EH (cell line): ENCODE measurements around the gene CHST12.
A peak's percentile ranks its signal among the peaks of the same experiment; 100 is the strongest.
"Not testable (repeated sequence)": the region's sequence is repeated elsewhere in the genome, so short reads cannot be mapped to it uniquely, and the experiment has no call there.

ENCODE experiments used
- DNase-seq: peaks from one replicate; pipeline ENCODE4 v3.0.0-alpha.2; 2015; ENCODE audit warnings: low read depth

CHST12 gene

DNA sequence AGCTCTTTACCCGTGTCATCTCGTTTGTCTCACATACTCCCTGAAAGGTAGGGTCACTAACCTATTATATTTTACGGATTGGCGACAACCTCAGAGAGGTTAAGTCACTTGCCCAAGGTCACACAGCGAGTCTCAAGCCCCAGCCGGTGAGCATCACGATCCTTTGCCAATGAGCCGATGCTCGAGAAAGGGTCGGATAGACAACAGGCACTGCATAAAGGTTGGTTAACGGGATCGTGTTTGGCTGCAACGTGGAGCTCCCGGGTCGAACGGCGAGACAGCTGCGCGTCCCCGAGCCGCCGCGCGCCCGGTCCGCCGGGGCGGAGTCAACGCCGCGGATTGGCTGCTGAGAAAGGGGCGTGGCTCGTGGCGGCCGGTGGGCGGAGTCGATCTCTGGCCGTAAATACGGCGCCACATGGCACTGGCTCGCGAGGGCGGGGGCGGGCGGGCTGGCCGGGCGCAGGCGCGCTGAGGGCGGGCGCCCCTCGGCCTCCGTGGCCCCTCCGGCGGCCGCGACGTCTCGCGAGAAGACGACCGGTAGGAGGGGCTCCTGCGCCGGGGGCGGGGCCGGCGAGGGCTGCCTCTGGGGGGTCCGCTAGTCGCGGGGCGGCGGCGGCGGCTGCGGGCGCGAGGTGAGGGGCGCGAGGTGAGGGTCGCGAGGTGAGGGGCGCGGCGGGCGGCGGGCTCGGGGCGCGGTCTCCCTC, at the start of gene CHST12:
TSS of gene CHST12 (plus strand) at position 598 of the 704 bp plus-strand sequence. CDS start 29,029 bp downstream, outside the sequence.
- peak; percentile 94 for DNase-seq

DNA sequence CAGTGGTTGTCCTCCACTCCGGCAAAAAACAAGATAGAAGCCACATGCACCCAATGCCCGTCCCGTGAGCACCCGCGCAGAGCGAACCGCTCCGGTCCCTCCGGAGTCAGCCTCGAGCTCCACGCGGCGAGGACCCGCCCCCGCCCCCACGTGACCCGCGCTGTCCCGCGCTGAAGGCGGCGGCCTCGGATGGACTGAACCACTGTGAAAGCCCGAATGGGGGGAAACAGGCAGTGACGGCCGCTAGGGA, 49.5 kb upstream of the CHST12 start:
- peak; percentile 87 for DNase-seq

DNA sequence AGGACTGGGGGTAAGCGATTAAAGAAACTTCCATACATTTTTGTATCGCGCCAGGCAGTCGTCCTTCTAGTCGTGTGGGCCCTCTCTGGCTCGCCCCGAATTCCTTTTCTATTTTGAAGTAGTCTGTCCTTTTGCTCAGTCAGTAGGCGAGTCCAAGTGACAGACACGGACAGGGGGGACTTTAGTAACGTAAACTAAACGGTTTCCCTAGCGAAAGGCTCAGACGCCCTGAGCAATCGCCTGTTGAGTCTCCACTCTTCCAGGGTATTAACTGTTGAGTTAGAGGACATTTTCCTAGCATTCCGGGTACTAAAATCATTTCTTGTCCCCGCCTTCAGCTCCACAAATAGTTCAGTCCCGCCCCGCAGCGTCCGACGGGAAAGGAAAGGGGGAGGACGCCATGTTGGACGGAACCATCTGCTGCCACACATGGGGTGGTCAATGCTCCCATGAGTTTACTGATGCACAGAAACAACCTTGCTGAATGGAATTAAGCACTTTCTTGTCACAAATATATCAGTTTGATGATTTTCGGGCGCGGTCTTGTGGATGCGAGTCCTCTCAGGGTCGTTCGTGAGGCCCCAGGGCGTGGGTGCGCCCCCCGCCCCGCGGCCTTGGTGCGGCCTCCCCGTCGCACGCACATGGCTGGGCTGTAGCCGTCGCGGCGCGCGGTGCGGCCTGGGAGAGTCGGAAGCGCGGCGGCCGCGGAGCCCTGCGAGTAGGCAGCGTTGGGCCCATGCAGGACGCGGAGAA, 49.0 kb upstream of the CHST12 start, which contains the start of gene EIF3B:
TSS of gene EIF3B (plus strand) at position 642 of the 753 bp plus-strand sequence. CDS start at position 737, 95 bp downstream.
- peak; percentile 91 for DNase-seq

DNA sequence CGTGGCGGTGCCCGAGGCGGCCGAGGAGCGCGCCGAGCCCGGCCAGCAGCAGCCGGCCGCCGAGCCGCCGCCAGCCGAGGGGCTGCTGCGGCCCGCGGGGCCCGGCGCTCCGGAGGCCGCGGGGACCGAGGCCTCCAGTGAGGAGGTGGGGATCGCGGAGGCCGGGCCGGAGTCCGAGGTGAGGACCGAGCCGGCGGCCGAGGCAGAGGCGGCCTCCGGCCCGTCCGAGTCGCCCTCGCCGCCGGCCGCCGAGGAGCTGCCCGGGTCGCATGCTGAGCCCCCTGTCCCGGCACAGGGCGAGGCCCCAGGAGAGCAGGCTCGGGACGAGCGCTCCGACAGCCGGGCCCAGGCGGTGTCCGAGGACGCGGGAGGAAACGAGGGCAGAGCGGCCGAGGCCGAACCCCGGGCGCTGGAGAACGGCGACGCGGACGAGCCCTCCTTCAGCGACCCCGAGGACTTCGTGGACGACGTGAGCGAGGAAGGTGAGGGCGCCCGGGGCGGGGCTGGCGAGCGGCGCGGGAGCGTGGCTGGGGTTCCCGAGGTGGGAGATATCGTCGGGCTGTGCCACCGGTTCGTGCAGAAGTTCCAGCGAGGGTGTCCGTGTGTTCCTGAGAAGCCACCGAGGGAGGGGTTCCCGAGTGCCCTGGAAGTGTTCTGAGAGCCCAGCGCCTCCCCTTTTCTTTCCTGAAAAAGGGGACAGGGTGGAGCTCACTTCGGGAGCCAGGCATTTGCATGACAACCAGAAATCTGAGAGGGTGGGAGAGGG, 48.3 kb upstream of the CHST12 start:
- peak; percentile 38 for DNase-seq

DNA sequence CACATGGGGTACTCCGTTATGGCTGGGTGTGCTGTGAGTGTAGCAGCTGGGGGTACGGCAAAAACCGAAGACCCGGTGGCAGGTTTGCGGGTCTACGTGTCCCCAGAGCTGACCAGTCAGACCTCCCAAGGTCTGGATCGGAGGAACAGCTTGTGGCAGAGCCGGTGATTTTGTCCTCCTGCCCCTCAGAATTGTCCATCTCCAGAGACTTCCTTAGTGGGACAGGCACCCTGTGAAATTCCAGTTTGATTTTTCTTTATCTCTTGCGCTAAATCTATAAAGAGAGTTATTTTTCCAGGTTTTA, 47.8 kb upstream of the CHST12 start:
- DNase-seq, result peak; percentile 28

DNA sequence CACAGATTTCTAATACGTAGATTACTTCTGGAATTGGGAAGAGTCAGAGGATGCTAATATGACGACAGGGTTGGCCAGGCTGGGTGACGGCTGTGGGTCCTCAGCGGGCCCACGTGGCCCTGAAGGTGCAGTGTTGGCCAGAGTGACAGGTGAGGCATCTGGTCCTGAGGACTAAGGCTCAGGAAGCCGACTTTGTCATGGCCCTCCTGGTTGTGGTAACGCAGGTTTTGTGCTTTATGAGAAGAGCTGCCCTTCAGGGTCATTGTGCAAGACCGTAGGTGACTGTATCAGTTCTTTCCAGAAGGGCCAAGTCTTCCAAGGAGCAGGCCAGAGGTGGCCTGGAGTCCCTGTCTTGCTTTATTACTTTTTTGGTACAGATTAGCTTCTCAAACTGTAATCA, 46.2 kb upstream of the CHST12 start:
- no peak for DNase-seq

DNA sequence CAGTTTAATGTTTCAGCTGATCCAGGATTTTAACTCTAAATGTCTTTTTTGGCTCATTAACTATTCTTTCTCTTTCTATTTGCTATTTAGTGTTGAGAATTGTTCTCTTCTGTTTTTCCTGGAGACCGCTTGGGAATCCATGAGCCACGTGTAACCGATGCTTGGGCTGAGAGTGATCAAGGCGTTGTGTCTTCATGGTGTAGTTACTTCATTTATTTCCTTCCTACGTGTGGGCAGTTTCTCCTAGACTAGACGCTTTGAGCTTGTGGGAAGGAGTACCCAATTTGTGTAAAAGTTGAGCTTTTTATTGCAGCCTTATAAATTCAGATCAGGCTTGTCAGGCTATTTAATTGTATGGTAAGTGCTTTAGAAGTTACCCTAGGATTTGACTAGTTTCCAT, 45.8 kb upstream of the CHST12 start:
- DNase-seq, result no peak

DNA sequence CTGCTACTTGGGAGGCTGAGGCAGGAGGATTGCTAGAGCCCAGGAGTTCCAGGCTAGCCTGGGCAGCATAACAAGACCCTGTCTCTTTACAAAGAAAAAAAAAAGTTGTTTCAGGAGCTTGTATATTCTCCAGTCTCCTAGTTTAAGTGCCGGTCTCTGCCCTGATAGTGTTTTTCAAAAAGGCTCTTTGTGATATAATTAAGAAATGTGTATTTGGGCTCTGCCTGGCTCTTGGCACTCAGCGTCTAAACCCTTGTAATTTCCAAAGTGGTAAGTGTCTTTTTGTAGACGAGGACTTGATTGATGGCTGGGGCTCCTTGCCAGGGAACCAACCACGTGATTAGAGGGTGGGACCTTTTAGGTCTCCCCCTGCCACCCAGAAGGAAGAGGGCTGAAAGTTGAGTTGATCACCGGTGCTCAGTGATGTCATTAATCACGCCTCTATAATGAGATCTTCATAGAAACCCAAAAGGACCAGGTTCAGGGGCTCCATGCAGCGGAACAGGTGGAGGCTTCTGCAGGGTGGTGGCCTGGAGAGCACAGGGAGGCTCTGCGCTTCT, 44.4 kb upstream of the CHST12 start:
- no peak for DNase-seq

DNA sequence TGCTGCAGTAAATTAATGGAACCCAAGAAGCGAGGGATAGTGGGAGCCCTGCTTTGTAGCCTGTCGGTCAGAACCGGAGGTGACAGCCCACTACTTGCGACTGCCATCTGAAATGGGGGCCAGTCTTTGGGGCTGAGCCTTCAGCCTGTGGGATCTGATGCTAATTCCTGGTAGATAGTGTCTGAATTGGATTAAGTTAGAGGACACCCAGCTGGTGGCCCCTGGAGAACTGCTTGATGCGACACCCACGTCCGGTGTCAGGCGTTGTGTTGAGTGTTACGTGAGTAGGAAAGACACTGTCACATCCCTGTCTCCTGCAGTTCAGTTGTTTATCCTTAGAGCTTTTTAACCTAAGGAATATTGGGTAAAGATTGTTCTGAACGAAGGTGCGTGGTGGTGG, 43.8 kb upstream of the CHST12 start:
- DNase-seq, result no peak

DNA sequence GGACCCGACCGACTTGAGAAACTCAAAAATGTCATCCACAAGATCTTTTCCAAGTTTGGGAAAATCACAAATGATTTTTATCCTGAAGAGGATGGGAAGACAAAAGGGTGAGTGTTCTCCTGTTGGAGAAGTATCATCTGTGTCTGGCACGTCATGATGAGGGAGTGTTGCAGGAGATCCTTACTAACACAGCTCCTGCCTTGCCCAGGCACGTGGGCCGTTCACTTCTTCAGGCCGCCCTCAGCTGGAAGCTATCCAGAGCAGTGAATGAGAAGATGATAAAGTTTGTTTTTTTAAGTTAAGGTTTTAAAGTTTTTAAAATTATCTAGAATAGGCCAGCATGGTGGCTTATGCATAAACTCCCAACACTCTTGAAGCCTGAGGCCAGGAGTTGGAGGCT, 42.6 kb upstream of the CHST12 start:
- DNase-seq, result no peak

DNA sequence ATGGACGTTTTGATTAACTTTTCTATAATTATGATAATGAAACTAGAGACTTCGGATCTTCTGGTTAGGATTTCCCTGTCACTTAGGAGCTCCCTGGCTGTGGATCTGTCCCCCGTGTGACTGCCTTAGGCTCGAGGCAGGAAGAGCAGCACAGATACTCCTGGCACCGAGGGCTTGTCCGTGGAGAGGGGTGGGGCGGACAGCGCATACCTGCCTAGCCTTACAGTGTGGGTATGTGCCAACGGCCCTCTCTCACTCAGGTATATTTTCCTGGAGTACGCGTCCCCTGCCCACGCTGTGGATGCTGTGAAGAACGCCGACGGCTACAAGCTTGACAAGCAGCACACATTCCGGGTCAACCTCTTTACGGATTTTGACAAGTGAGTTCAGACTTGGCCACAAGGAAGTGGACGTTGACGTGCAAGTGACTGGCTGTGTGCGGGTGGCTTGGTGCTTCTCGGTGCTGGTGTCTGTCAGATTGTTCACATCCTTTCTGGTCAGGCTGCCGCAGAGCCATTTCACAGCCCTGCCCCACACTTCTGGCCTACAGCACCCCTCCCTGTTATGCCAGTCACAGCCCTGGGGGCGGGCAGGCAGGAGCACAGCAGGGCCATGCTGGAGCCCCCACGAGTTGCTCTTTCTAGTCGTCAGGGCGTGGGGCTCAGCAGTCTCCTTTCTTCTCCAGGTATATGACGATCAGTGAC, 40.9 kb upstream of the CHST12 start:
- no peak for DNase-seq

DNA sequence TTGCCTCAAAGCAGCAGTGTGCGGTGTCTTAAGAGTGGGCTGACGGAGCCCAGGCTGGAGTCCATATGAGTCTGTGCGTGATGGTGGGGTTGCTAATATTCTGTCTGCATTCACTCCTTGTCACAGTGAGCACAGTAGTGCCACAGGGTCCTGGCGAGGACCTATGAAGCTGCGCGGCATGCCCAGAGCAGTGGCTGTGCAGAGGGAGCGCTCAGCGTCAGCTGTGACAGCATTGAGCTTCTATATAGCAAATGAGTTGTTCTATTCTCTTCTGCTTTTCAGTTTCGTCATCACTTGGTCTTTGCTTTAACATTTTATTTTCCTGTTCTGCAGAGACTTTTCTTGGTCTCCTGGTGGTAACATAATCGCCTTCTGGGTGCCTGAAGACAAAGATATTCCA, 34.3 kb upstream of the CHST12 start:
- no peak for DNase-seq

DNA sequence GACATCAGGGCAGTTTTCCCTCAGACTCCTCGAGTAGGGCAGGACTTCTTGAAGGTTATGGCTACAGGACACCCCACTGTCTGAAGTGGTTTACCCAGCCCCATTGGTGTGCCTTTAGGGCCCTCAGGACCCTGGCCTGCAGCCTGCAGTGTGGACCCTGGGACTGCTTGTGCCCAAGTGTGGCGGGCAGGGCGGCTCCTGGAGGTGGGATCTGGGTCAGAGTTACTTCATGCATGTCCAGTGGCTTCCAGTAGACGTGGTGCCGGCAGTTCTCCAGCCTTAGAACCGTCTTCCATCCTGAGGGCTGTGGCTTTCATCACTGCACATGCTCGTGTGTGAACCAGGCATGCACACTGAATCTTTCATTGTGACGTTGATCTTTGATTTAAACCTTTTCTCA, 32.1 kb upstream of the CHST12 start:
- DNase-seq, result no peak

DNA sequence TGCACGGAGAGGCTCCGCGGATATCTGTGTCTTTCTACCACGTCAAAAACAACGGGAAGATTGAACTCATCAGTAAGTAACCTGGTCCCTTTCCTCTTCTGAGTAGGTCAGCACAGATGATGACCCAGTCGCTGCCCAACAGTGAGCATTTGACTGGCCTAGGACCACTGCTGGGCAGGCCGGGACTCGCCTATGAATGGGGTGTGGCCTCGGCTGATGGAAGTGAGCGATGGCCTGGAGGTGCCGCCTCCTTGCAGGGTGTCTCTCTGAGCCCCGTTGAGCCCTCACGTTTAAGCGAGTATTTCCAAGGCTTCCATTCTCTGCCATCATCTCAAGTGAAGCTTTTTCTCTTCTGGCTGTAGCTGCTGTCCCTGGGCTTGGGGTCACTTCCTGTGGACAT, 30.7 kb upstream of the CHST12 start:
- no peak for DNase-seq

DNA sequence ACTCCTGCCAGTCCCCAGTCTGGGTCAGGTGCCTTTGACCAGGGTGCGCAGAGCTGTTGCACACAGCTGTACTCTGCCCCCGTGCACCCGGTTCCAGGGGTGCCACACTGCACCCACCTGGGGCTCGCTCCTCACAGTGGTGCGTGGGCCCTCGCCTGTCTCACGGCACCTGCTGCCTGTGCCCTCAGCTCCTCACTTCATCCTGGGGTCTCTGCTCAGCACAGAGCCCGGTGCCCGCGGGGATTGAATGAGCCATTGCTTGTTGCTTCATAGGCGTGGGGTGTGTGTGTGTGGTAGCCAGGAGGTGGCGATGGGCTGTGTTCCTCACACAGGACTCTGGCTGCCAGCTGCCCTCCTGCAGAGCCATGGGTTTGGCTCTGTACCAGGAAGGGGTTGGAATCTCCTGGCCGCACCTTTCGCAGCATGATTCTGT, 30.3 kb upstream of the CHST12 start:
- no peak for DNase-seq

DNA sequence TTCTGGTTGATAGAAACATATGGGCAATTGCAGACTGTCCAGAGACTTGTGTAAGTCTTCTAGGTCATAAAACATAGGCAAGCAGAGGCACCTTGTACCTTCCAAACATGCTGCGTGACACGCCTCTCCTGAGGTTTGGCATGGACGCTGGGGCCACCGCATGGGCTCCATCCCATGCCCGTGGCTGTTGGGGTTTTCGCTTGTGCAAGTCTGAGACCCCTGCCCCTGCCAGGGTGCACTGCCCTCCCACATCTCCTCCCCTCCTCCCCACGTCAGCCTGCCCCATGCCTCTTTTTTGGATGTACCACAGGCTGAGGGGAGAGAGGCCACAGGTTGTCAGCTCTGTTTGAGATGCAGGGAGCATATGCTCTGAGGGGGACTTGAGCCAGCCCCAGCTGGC, 29.8 kb upstream of the CHST12 start:
- no peak for DNase-seq

DNA sequence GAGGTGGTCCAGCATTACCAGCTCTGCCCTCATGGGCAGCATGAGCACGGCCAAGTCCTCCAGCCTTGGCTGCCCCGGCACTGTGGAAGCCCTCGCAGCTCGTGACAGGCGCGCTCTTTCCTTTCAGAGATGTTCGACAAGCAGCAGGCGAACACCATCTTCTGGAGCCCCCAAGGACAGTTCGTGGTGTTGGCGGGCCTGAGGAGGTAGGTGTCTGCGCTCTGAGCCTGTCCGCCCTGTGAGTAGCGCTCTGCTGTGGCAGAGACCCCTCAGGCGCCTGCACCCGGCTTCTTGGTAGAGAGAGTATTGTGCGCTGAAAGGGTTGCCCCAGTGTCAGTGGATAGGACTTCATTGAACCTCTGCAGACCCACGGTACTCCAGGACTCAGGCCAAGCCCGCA, 29.0 kb upstream of the CHST12 start:
- no peak for DNase-seq

DNA sequence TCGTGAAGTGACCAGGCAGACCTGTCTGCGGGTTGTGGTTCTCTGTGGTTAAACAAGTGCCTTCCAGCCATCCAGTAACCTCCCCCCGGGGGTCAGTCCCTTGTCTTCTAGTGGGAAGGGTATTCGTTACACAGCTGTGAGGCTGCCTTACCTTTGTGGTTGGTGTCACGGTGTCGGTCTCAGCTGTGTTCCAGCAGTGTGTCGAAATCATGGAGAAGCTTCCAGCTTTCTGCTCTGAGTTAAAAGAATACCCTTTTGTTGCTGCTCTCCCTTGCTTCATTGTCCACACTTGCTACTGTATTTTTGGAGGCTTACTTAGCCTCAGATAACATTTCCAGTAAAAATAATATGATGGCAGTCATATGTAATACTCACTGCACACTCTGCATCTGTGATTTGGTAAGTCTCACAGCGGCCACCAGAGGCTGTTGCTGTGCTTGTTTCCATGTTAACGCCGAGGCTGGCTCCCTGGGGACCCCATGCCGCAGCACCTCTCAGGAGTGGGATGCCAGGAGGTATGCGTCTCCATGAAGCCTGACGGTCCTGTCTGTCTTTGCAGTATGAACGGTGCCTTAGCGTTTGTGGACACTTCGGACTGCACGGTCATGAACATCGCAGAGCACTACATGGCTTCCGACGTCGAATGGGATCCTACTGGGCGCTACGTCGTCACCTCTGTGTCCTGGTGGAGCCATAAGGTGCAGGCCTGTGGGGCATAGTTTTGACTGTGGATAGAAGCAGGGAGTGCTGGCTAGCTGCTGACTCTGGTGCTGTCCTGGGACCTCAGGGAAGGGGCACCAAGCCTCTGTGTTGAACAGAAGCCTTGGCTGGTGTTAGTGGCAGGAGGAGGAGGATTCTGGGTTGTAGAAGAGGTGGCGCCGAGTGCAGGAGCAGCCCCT, 28.3 kb upstream of the CHST12 start:
- no peak for DNase-seq

DNA sequence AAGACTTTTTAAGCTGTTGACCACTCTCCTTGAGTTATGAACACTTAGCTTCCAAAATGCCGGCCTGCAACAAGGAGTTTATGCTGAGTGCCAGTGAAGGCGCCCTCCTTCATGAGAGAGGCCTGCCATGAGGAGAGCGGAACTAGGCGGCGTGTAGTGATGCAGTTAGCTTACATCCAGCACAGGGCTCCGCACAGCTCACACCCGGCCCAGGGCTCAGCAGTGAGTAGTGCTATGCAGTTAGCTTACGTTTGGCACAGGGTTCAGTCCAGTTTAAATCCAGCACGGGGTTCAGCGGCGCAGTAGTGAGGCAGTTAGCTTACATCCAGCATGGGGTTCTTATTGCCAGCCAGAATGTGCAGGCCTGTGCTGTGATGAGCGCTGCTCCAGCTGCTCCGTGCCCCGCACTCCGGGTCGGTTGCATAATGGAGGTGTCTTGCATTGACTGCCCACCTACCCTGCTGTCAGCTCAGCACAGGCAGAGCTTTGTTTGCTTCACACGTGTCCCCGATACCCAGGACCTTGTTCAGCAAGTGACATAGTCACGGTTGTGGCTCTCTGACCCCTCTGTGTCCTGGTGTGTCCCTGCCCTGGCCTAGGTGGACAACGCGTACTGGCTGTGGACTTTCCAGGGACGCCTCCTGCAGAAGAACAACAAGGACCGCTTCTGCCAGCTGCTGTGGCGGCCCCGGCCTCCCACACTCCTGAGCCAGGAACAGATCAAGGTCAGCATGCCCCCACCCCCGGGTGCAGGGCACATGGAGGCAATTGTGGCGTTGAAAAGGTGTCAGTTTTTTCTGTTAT, 26.9 kb upstream of the CHST12 start:
- no peak for DNase-seq

DNA sequence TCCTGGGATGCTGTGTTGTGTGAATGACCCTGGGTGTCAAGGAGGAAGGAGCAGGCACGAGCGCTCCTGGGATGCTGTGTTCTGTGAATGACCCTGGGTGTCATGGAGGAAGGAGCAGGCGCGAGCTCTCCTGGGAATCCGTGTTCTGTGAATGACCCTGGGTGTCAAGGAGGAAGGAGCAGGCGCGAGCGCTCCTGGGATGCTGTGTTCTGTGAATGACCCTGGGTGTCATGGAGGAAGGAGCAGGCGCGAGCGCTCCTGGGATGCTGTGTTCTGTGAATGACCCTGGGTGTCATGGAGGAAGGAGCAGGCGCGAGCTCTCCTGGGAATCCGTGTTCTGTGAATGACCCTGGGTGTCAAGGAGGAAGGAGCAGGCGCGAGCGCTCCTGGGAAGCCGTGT, 25.9 kb upstream of the CHST12 start:
- DNase-seq, result not testable (repeated sequence)
